B cell (primary cell): Measurements from ENCODE around the gene KLK2. TPM values are rescaled to one million over a fixed set of nuclear protein-coding genes. Genes with fewer than 3 reads are reported as not detected.

ENCODE experiments used
- ATAC-seq: fragments of 200-7000 bp; cut with Tn5 transposase; one replicate; pipeline ENCODE4 v1.10.0; 2021; ENCODE audit warnings: low read depth, mild to moderate bottlenecking, moderate number of reproducible peaks, moderate library complexity
- CTCF ChIA-PET: fragments of 350-600 bp; sonication (Branson Sonifier 250); formaldehyde crosslinking; loops from one replicate; lab custom pipeline; 2021; ENCODE audit warnings: antibody characterized with exemption, inconsistent platforms; lab: Charles Lee
- POLR2A ChIA-PET: fragments of 350-600 bp; sonication (Branson Sonifier 250); formaldehyde crosslinking; loops from one replicate; lab custom pipeline; 2021; ENCODE audit warnings: antibody characterized with exemption; lab: Charles Lee
- DNase-seq: peaks from one replicate; pipeline ENCODE4 v3.0.0; 2013
- H2AFZ ChIP-seq: 2 replicates; pipeline ENCODE4 v1.6.1; 2012; ENCODE audit warnings: mild to moderate bottlenecking, low read depth, low read length; ENCODE audit not compliant: insufficient read depth, poor library complexity, severe bottlenecking
- H3K27ac ChIP-seq, 2 donors: 1 replicate in 1 of 2; 2 replicates in 1 of 2; pipeline ENCODE4 v1.5.1; 2012 to 2013; ENCODE audit warnings: low read length in 2 of 2, mild to moderate bottlenecking in 2 of 2, moderate library complexity in 1 of 2
- H3K27me3 ChIP-seq, 4 experiments: fragments of 200-600 bp in 1 of 4; sonication (generic) in 1 of 4; replicated peaks in 1 of 4; 1 replicate in 2 of 4; 2 replicates in 2 of 4; pipeline versions ENCODE4 v1.6.1 to v1.7.0; 2013 to 2016; ENCODE audit warnings: low read length in 3 of 4, mild to moderate bottlenecking in 2 of 4, mixed read lengths in 1 of 4, moderate library complexity in 1 of 4; ENCODE audit not compliant: insufficient read depth in 4 of 4, control insufficient read depth in 3 of 4; ENCODE audit errors: control extremely low read depth in 1 of 4
- H3K36me3 ChIP-seq, 2 experiments: replicated peaks in 1 of 2; 1 replicate in 1 of 2; 2 replicates in 1 of 2; pipeline versions ENCODE4 v1.6.1 to v1.7.1; 2013; ENCODE audit warnings: low read length in 1 of 2; ENCODE audit not compliant: insufficient read depth in 2 of 2, control insufficient read depth in 1 of 2; ENCODE audit errors: control extremely low read depth in 1 of 2, extremely low read depth in 1 of 2
- H3K4me1 ChIP-seq, 2 donors: fragments of 200-600 bp in 1 of 2; sonication (generic) in 1 of 2; 1 replicate in 1 of 2; 2 replicates in 1 of 2; pipeline versions ENCODE4 v1.5.1 to v1.6.1; 2013 to 2017; ENCODE audit warnings: low read length in 2 of 2; ENCODE audit not compliant: control insufficient read depth in 2 of 2, insufficient read depth in 2 of 2
- H3K4me2 ChIP-seq: replicated peaks from 2 replicates; pipeline ENCODE3; 2012; ENCODE audit warnings: mild to moderate bottlenecking, low read depth, low read length; ENCODE audit not compliant: poor library complexity, severe bottlenecking
- H3K4me3 ChIP-seq, 5 experiments: fragments of 200-600 bp in 1 of 5; sonication (generic) in 1 of 5; 1 replicate in 3 of 5; 2 replicates in 2 of 5; pipeline versions ENCODE4 v1.5.1 to v1.7.0; 2011 to 2016; ENCODE audit warnings: low read length in 4 of 5, mild to moderate bottlenecking in 4 of 5, low read depth in 2 of 5, control low read depth in 1 of 5, moderate library complexity in 1 of 5; ENCODE audit not compliant: insufficient read depth in 1 of 5; ENCODE audit errors: control extremely low read depth in 1 of 5, extremely low read depth in 1 of 5
- H3K79me2 ChIP-seq: fragments of 200-600 bp; sonication (generic); one replicate; pipeline ENCODE4 v1.6.0; 2016; ENCODE audit warnings: low read length; ENCODE audit not compliant: control insufficient read depth, insufficient read depth
- H3K9ac ChIP-seq: fragments of 200-600 bp; sonication (generic); 2 replicates; pipeline ENCODE4 v1.6.1; 2017; ENCODE audit warnings: mild to moderate bottlenecking, low read length, moderate library complexity
- H3K9me3 ChIP-seq, 3 donors: one replicate each; pipeline versions ENCODE4 v1.6.1 to v1.7.1; 2013; ENCODE audit warnings: low read length in 2 of 3; ENCODE audit not compliant: control insufficient read depth in 2 of 3, insufficient read depth in 1 of 3; ENCODE audit errors: control extremely low read depth in 1 of 3
- H4K20me1 ChIP-seq: 2 replicates; pipeline ENCODE4 v1.6.0; 2012; ENCODE audit warnings: mild to moderate bottlenecking, low read length; ENCODE audit not compliant: insufficient read depth, control insufficient read depth, poor library complexity, severe bottlenecking
- H3K27ac Mint-ChIP-seq: one replicate; pipeline ENCODE4 v1.8.0; 2021; ENCODE audit warnings: mixed read lengths
- H3K27me3 Mint-ChIP-seq: one replicate; pipeline ENCODE4 v1.8.0; 2021; ENCODE audit warnings: mixed read lengths
- H3K4me1 Mint-ChIP-seq: one replicate; pipeline ENCODE4 v1.8.0; 2021; ENCODE audit warnings: mixed read lengths
- H3K4me3 Mint-ChIP-seq: one replicate; pipeline ENCODE4 v1.8.0; 2021; ENCODE audit warnings: mixed read lengths
- H3K9me3 Mint-ChIP-seq: one replicate; pipeline ENCODE4 v1.8.0; 2022; ENCODE audit warnings: mixed read lengths; ENCODE audit not compliant: insufficient read depth
- EZH2 ChIP-seq: IDR thresholded peaks from 2 replicates; pipeline ENCODE4 v1.6.1; 2012; ENCODE audit warnings: borderline replicate concordance, low read depth, mild to moderate bottlenecking, moderate library complexity, low read length; ENCODE audit not compliant: insufficient read depth, poor library complexity, severe bottlenecking
- WGBS: methylation state at CpG from one replicate; pipeline ENCODE4 v1.1.5; 2013; ENCODE audit warnings: missing lambda C conversion rate; ENCODE audit not compliant: insufficient coverage; 5-methylcytosine and 5-hydroxymethylcytosine counted together
- intact Hi-C: fragments of 100-400 bp; cut with micrococcal nuclease; formaldehyde crosslinking; loops from one replicate; pipeline ENCODE4 v1.10.0; 2022
- polyA plus RNA-seq: library from polyadenylated mRNA; depleted of rRNA; stranded (reverse); fragments of >200 nt; gene quantifications from 2 replicates; pipeline ENCODE4 v1.2.3, GENCODE V29; 2012
- total RNA-seq, 2 donors: library from RNA; stranded (reverse); fragments of 120-200 nt in 1 of 2; gene quantifications; 1 replicate in 1 of 2; 2 replicates in 1 of 2; pipeline versions ENCODE4 v1.2.3 to v1.2.4, GENCODE V29; 2013 to 2022
- TF ChIP-seq, protein P1 (sequence below): fragments of 200-600 bp; IDR thresholded peaks from one replicate; pipeline ENCODE4 v1.8.0; 2022; ENCODE audit warnings: antibody characterized with exemption, mild to moderate bottlenecking

KLK2 gene
- total and polyA plus RNA-seq, 2 donors (not counting 1 experiment from before 2014, with no cell fraction given) = 0.60 to 1.7 TPM

DNA sequence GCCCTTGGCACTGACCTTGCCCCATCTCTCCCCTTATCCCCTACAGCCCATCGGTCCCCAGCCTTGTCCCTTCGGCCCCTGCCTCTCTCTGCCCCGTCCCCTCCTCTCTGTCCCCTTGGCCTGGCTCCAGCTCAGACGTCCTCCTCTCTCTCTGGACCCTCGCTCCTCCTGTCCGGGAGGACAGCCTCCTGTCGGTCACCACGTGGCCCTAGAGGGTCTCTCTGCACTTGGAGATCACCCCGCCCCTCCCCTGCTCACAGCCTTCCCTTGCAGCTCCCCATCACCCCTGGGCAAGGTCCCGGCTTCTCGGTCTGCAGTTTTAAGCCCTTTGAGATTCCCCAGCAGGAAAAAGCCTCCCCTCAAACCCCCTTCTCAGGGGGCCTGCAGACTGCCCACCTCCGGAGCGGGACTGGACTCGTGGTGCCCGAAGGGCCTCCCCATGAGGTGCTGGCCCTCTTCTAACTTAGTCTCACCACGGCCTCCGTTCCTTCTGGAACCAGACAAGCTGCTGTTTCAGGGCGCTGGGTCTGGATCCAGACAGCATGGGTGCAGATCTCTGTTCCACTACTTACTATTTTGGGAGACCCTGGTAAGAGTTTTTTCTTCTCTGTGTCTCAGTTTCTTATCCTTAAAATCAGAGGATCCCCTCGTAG is 36.6 kb upstream of the KLK2 start:
- POLR2A ChIA-PET = no interaction called here
- Histone ChIP-seq H3K4me2 (peak overlapping the region; percentile 73), H3K4me3 (no peak overlapping the region), H3K36me3 (no peaks in the 10 kb centered on the region), H3K79me2 (no peaks in the 10 kb centered on the region), H2AFZ (peak overlapping the region; percentile 74), H3K27me3 (peaks cover 0 to 42% (median 2%) of the 10 kb centered on the region in 4 experiments), H3K4me1 (peaks cover 11 to 14% of the 10 kb centered on the region in 2 donors), H4K20me1 (no peaks in the 10 kb centered on the region), H3K27ac (no peak overlapping the region), H3K9ac (peak overlapping the region; percentile 66), H3K9me3 (peaks cover 0 to 7% (median 0%) of the 10 kb centered on the region in 3 donors)
- Mint-ChIP-seq H3K27me3 (peaks cover 38% of the 10 kb centered on the region), H3K4me3 (peak overlapping the region; percentile 88), H3K4me1 (peaks cover 26% of the 10 kb centered on the region), H3K27ac (peak overlapping the region; percentile 7), H3K9me3 (no peaks in the 10 kb centered on the region)
- DNase-seq (no peak), ATAC-seq (no peak)
- CTCF ChIA-PET = interaction anchor here (1.3 to 3.2 kb wide), 2 partner anchors 53 to 85 kb away, joined by 3 to 11 read pairs; no protein-coding TSS in a partner anchor
- intact Hi-C loops = loop anchor here (1.0 to 5.0 kb wide), 2 partner anchors 18 to 61 kb away; no protein-coding TSS in a partner anchor
- TF ChIP-seq, protein P1, sequence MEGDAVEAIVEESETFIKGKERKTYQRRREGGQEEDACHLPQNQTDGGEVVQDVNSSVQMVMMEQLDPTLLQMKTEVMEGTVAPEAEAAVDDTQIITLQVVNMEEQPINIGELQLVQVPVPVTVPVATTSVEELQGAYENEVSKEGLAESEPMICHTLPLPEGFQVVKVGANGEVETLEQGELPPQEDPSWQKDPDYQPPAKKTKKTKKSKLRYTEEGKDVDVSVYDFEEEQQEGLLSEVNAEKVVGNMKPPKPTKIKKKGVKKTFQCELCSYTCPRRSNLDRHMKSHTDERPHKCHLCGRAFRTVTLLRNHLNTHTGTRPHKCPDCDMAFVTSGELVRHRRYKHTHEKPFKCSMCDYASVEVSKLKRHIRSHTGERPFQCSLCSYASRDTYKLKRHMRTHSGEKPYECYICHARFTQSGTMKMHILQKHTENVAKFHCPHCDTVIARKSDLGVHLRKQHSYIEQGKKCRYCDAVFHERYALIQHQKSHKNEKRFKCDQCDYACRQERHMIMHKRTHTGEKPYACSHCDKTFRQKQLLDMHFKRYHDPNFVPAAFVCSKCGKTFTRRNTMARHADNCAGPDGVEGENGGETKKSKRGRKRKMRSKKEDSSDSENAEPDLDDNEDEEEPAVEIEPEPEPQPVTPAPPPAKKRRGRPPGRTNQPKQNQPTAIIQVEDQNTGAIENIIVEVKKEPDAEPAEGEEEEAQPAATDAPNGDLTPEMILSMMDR = no peak
- TF ChIP-seq EZH2 = no peak
- WGBS = 53% methylated on average over 17 of the region's 19 CpGs

DNA sequence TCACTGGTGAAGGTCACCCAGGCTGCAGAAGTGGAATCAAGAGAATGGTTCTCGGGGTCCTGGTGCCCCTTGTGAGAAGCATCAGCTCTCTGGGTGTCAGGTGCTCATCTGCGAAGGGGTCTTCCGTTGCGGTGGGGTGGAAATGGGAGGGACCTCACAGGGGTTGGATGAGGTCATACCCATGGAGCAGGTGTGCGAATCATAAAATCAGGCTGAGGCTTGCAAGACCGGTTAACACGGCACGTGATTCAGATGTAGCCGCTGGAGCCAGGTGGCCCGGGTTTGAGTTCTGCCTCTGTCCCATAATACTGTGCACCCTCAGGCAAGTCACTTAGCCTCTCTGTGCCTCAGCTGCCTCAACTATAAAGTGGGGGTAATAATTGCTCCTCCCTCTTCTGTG is 35.9 kb upstream of the KLK2 start:
- intact Hi-C loops = loop anchor here (5.0 kb wide), 1 partner anchor 60 kb away; no protein-coding TSS in a partner anchor
- Histone ChIP-seq H3K4me1 (peaks cover 11 to 14% of the 10 kb centered on the region in 2 donors), H3K36me3 (no peaks in the 10 kb centered on the region), H4K20me1 (no peaks in the 10 kb centered on the region), H2AFZ (no peak overlapping the region), H3K9ac (no peak overlapping the region), H3K27me3 (peaks cover 0 to 41% (median 2%) of the 10 kb centered on the region in 4 experiments), H3K27ac (no peak overlapping the region), H3K4me2 (no peak overlapping the region), H3K4me3 (no peak overlapping the region), H3K79me2 (no peaks in the 10 kb centered on the region), H3K9me3 (peaks cover 0 to 10% (median 0%) of the 10 kb centered on the region in 3 donors)
- ChIA-PET CTCF (interaction anchor here (1.3 to 3.2 kb wide), 2 partner anchors 52 to 84 kb away, joined by 3 to 11 read pairs; no protein-coding TSS in a partner anchor), POLR2A (no interaction called here)
- ATAC-seq (no peak), DNase-seq (no peak)
- Mint-ChIP-seq H3K27me3 (peaks cover 35% of the 10 kb centered on the region), H3K4me1 (peaks cover 26% of the 10 kb centered on the region), H3K9me3 (peaks cover under 1% of the 10 kb centered on the region), H3K4me3 (peak overlapping the region; percentile 88), H3K27ac (no peak overlapping the region)
- WGBS = 86% methylated on average over 8 of the region's 10 CpGs
- no peak for TF ChIP-seq EZH2
- TF ChIP-seq, protein P1 = no peak
